ENCODE results near the gene CCDC106. TPM values are rescaled to one million over a fixed set of nuclear protein-coding genes. Genes with fewer than 3 reads are reported as not detected.
A peak's percentile ranks its signal among the peaks of the same experiment; 100 is the strongest.

CCDC106 gene
- total and polyA plus RNA-seq, 2 experiments from 2014 or later: 12.0 to 15.2 TPM

DNA sequence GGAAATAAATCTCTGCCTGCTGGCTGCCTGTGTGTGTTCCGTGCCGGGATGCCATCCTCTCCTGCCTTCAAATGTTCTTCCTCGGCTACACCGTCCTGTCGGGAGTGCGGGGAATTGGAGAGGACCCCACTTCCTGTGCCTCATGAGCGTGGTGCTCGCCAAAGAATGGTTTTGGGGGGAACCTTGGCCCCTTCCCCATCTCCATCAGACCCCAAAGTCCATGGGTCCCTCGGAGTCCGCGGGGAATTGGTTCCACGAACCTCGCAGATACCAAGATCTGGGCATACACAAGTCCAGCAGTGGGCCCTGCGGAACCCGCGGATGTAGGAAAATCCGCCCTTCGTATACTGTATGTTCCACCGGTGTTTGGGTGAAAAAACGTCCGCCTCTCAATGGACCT is 44.9 kb upstream of the CCDC106 start:
- in situ Hi-C loops (cut with MboI): no loop called here
- TF ChIP-seq EZH2phosphoT487 (IDR thresholded peaks at IDR 0.05; ENCODE audit: insufficient read depth, low read depth) (no peak), EZH2 (IDR thresholded peaks at IDR 0.05; ENCODE audit: insufficient read depth, poor library complexity, severe bottlenecking) (no peak)

DNA sequence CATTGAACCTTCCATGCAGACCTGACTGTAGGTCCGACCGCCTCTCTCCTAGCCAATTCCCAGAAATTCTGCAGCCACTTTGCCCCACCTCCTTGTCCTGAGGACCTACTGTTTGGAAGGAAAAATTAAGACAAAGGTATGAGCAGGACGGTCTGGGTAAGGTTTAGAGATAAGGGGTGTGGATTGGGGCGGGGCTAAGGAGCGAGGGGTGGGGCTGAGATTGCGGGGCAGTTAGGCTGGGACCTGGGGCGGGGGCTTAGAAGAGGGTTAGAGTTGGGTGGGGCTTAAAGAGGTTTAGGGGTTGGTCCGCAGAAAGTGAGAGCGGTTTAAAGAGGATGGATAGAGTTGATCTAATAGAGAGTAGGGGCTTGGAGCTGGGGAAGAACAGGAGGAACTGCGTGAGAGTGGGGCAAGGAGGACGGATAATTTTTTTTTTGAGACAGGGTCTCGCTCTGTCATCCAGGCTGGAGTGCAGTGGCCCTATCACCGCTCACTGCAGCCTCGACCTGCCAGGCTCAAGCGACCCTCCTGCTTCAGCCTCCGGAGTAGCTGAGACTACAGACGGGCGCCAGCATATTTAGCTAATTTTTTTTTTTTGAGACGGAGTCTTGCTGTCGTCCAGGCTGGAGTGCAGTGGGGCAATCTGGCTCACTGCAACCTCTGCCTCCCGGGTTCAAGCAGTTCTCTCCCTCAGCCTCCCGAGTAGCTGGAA is 44.3 kb upstream of the CCDC106 start:
- peak overlapping the region; percentile 80; the same call in 1 of the 2 replicates for H3K27ac ChIP-seq
- in situ Hi-C loops (cut with MboI): no loop called here
- WGBS, 2 experiments (ENCODE audit: low coverage in 1 of 2, low lambda C conversion rate in 2 of 2, missing lambda C conversion rate in 2 of 2): 62 to 67% methylated on average over 21 to 22 of the region's 22 CpGs

More for the DNA sequence above, 44.9 kb upstream of the CCDC106 start:
- peaks cover 4% of the 10 kb centered on the region; the same call in 1 of the 2 replicates for H4K20me1 ChIP-seq (ENCODE audit: insufficient read depth)
- no peaks in the 10 kb centered on the region for H3K9me2 ChIP-seq (ENCODE audit: insufficient read depth)
- peaks cover 34% of the 10 kb centered on the region for H3K79me2 ChIP-seq (ENCODE audit: insufficient read depth)
- no peak overlapping the region for H3K4me3 ChIP-seq
- no peak overlapping the region for H2AFZ ChIP-seq
- DNase-seq: no peak
- H3K27ac ChIP-seq: no peak overlapping the region
- peaks cover 15% of the 10 kb centered on the region for H3K4me1 ChIP-seq (ENCODE audit: insufficient read depth)
- H3K9me3 ChIP-seq (ENCODE audit: low read depth): no peaks in the 10 kb centered on the region
- no peaks in the 10 kb centered on the region for H3K36me3 ChIP-seq (ENCODE audit: low read depth)
- no peak overlapping the region for H3K4me2 ChIP-seq (ENCODE audit: unreplicated experiment)
- H3F3A ChIP-seq (ENCODE audit: insufficient read depth): peaks cover 21% of the 10 kb centered on the region
- WGBS, 2 experiments (ENCODE audit: low coverage in 1 of 2, low lambda C conversion rate in 2 of 2, missing lambda C conversion rate in 2 of 2): 93% methylated on average over 21 of the region's 21 CpGs
- H3K9ac ChIP-seq: no peak overlapping the region
- no peaks in the 10 kb centered on the region for H3K27me3 ChIP-seq (replicated peaks; ENCODE audit: insufficient read depth)

DNA sequence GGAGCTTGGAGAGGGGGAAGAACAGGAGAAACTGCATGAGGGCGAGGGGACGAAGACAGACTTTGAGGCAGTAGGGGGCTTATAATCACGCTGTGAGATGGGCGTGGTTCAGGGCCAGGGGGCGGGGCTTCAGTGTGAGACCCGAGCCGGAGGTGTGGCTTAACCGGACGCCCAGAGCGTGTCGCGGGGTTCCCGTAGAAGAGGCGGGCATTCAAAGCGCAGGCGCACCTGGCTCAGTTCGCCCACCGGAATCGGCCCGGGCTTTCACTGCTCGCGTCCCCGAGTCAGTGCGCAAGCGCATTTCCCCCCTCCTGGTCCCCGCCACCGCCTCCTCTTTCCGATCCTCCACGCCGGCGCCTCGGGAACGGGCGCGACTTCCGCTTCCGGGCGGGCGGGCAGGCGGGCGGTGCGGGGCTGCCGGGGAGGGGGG is 42.8 kb upstream of the CCDC106 start:
- H4K20me1 ChIP-seq (ENCODE audit: insufficient read depth): peaks cover 4% of the 10 kb centered on the region; the same call in 1 of the 2 replicates
- in situ Hi-C loops (cut with MboI): no loop called here
- 1% methylated on average over 17 to 28 of the region's 43 CpGs for WGBS, 2 experiments (ENCODE audit: low coverage in 1 of 2, low lambda C conversion rate in 2 of 2, missing lambda C conversion rate in 2 of 2)
- peak; percentile 99 for DNase-seq
- H3F3A ChIP-seq (ENCODE audit: insufficient read depth): peaks cover 18% of the 10 kb centered on the region
- peaks cover 55% of the 10 kb centered on the region for H3K79me2 ChIP-seq (ENCODE audit: insufficient read depth)
- peaks cover 13% of the 10 kb centered on the region; the same call in 1 of the 2 replicates for H3K36me3 ChIP-seq (ENCODE audit: low read depth)
- peak overlapping the region; percentile 91 for H3K9ac ChIP-seq
- peaks cover 15% of the 10 kb centered on the region for H3K4me1 ChIP-seq (ENCODE audit: insufficient read depth)
- H3K27me3 ChIP-seq (replicated peaks; ENCODE audit: insufficient read depth): no peaks in the 10 kb centered on the region
- H3K9me2 ChIP-seq (ENCODE audit: insufficient read depth): no peaks in the 10 kb centered on the region
- H3K4me3 ChIP-seq: peak overlapping the region; percentile 88
- no peak for TF ChIP-seq EZH2 (IDR thresholded peaks at IDR 0.05; ENCODE audit: insufficient read depth, poor library complexity, severe bottlenecking)
- no peak for TF ChIP-seq EZH2phosphoT487 (IDR thresholded peaks at IDR 0.05; ENCODE audit: insufficient read depth, low read depth)
- H2AFZ ChIP-seq: peak overlapping the region; percentile 84
- peak overlapping the region; percentile 91 for H3K4me2 ChIP-seq (ENCODE audit: unreplicated experiment)
- no peaks in the 10 kb centered on the region for H3K9me3 ChIP-seq (ENCODE audit: low read depth)
- H3K27ac ChIP-seq: peak overlapping the region; percentile 80

More for the DNA sequence above, 44.3 kb upstream of the CCDC106 start:
- no peak overlapping the region for H3K9ac ChIP-seq
- H3K4me1 ChIP-seq (ENCODE audit: insufficient read depth): peaks cover 15% of the 10 kb centered on the region
- no peaks in the 10 kb centered on the region for H3K9me3 ChIP-seq (ENCODE audit: low read depth)
- H3F3A ChIP-seq (ENCODE audit: insufficient read depth): peaks cover 18% of the 10 kb centered on the region
- H3K4me2 ChIP-seq (ENCODE audit: unreplicated experiment): no peak overlapping the region
- no peak overlapping the region for H3K4me3 ChIP-seq
- TF ChIP-seq EZH2phosphoT487 (IDR thresholded peaks at IDR 0.05; ENCODE audit: insufficient read depth, low read depth) (no peak), EZH2 (IDR thresholded peaks at IDR 0.05; ENCODE audit: insufficient read depth, poor library complexity, severe bottlenecking) (no peak)
- no peaks in the 10 kb centered on the region for H3K36me3 ChIP-seq (ENCODE audit: low read depth)
- H4K20me1 ChIP-seq (ENCODE audit: insufficient read depth): peaks cover 4% of the 10 kb centered on the region; the same call in 1 of the 2 replicates
- H3K27me3 ChIP-seq (replicated peaks; ENCODE audit: insufficient read depth): no peaks in the 10 kb centered on the region
- H3K9me2 ChIP-seq (ENCODE audit: insufficient read depth): no peaks in the 10 kb centered on the region
- H2AFZ ChIP-seq: no peak overlapping the region
- H3K79me2 ChIP-seq (ENCODE audit: insufficient read depth): peaks cover 40% of the 10 kb centered on the region
- DNase-seq: no peak

DNA sequence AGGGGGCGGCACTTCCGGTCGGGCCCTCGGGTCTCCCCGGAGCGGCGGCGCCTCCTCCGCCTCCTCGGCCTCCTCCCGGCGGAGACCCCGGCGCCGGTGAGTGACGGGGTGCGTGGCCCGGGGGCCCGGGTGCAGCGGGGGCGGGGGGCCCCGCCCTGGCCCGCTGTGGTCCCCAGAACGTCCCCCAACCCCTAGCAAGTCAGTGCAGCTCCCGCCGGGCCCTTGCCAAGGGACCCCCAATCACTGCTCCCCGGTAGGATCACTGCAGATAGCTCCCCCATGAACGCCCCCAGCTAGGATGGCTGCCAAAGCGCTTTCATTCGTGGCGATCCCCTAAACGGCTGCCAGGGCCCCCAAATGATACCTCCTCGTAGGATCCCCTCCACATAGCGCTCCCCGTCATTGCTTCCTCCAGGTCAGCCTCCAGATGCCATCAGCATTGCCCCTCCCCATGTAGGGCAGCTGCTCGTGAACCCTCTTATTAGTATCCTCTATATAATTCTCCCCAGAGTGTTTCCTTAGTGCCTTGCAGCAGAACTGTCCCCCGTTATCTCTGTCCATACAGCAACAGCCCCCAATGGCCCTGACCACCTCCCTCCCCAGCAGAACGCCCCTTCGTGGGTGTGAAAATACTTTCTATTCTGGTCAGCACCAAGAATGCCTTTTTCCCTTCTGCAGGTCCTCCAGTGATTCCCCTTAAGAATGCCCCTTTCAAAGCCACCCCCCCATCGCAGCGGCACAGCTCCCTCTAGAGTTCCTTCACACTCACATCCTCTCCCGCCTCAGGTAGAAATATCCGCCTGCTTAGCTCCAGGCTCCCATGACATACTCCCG is 42.2 kb upstream of the CCDC106 start, which contains the start of gene ZNF865:
Gene ZNF865 (plus strand): TSS at position 11 of the 834 bp plus-strand sequence. CDS start 7,972 bp downstream, outside the sequence.
- H3F3A ChIP-seq (ENCODE audit: insufficient read depth): peaks cover 17% of the 10 kb centered on the region
- in situ Hi-C loops (cut with MboI): no loop called here
- TF ChIP-seq EZH2 (IDR thresholded peaks at IDR 0.05; ENCODE audit: insufficient read depth, poor library complexity, severe bottlenecking) (no peak), EZH2phosphoT487 (IDR thresholded peaks at IDR 0.05; ENCODE audit: insufficient read depth, low read depth) (no peak)
- peaks cover 15% of the 10 kb centered on the region for H3K4me1 ChIP-seq (ENCODE audit: insufficient read depth)
- peaks cover 57% of the 10 kb centered on the region for H3K79me2 ChIP-seq (ENCODE audit: insufficient read depth)
- H4K20me1 ChIP-seq (ENCODE audit: insufficient read depth): peaks cover 4% of the 10 kb centered on the region; the same call in 1 of the 2 replicates
- H3K4me3 ChIP-seq: peak within 1 kb of the TSS; percentile 88
- H3K36me3 ChIP-seq (ENCODE audit: low read depth): peaks cover 17% of the 10 kb centered on the region; the same call in 1 of the 2 replicates
- peak within 1 kb of the TSS; percentile 80 for H3K27ac ChIP-seq
- DNase-seq: peak; percentile 91
- H3K9ac ChIP-seq: peak within 1 kb of the TSS; percentile 91
- no peaks in the 10 kb centered on the region for H3K9me3 ChIP-seq (ENCODE audit: low read depth)
- no peaks in the 10 kb centered on the region for H3K9me2 ChIP-seq (ENCODE audit: insufficient read depth)
- H3K27me3 ChIP-seq (replicated peaks; ENCODE audit: insufficient read depth): no peaks in the 10 kb centered on the region
- H2AFZ ChIP-seq: peak within 1 kb of the TSS; percentile 84
- H3K4me2 ChIP-seq (ENCODE audit: unreplicated experiment): peak within 1 kb of the TSS; percentile 93
- WGBS, 2 experiments (ENCODE audit: low coverage in 1 of 2, low lambda C conversion rate in 2 of 2, missing lambda C conversion rate in 2 of 2): 3 to 5% methylated on average over 15 to 32 of the region's 44 CpGs

All from GM23248 (cell line).